Testis (tissue), 2 donors: Measurements from ENCODE around the gene SMARCC2.

Experiments used
- CTCF ChIP-seq, 3 experiments: fragments of 450-650 bp in 2 of 3; fragments of 200-600 bp in 1 of 3; sonication (generic) in 1 of 3; IDR thresholded peaks; one replicate each; pipeline ENCODE4 v1.5.1; 2016 to 2019; ENCODE audit warnings: antibody characterized with exemption in 3 of 3, mild to moderate bottlenecking in 2 of 3, moderate library complexity in 1 of 3
- POLR2A ChIP-seq: fragments of 450-650 bp; IDR thresholded peaks from one replicate; pipeline ENCODE4 v1.6.1; 2017; ENCODE audit warnings: antibody characterized with exemption, mild to moderate bottlenecking, moderate library complexity

DNA sequence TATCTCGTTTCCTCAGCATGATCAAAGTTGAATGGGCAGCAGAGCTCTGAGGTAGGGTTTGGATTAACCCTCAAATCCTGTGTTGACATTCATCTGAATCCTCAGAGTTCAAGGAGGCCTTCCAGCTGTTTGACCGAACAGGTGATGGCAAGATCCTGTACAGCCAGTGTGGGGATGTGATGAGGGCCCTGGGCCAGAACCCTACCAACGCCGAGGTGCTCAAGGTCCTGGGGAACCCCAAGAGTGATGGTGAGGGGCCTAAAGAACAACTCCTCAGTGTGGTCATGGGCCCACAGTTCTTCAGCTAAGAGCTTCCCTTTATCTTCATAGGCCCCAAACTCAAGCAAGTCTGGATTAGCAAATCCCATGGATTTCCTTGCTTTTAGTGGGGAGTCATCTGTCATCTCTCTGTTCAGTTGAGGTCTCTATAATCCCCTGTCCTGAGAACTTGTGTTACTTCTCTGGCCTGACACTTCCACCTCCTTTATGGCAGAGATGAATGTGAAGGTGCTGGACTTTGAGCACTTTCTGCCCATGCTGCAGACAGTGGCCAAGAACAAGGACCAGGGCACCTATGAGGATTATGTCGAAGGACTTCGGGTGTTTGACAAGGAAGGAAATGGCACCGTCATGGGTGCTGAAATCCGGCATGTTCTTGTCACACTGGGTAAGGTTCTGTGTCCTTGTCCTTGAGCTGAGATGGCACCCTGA, 29.6 kb downstream of the SMARCC2 start:
- TF ChIP-seq CTCF (IDR thresholded peaks at IDR 0.05) (no peak), POLR2A (no peak)
